ENCODE results near the gene ABTB2. TPM values are rescaled to one million over a fixed set of nuclear protein-coding genes. Genes with fewer than 3 reads are reported as not detected.

ABTB2 gene
- polyA plus RNA-seq, 1 donor (not counting 4 experiments of a cell fraction or from before 2014, with no cell fraction given) = 1.0 TPM

DNA sequence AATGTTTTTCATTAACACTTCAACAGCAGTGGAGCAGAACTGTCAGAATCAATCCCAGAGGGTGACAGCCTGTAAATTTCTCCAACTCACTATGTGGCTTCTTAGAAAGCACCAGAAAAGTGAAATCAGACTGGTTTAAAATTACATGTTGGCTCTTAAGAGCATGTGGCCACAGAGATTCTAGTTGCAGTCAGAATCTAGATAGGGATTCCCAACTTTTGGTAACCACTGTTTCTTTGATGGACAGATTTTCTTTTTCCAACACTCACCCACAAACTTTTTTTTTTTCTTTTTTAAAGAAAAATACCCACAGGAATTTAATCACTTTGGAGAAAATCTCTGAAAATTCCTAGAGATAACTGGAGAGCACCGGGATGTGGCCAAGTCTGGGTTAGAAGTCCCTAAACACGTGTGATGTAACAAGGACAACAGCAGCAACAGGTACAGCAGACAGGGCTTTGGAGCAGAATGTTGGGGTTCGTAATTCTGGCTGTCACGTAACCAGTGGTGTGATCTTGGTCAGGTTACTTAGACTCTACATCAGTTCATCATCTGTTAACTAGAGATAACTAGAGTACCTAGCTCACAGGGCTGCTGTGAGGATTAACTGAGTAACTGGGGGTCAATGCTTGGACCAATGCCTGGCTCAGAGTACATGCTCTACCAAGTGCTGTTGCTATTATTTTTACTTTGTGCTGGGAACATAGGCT, 152.3 kb downstream of the ABTB2 start:
- H3K36me3 ChIP-seq (ENCODE audit: control insufficient read depth in 2 of 2, extremely low read depth in 1 of 2, insufficient read depth in 2 of 2, low read length in 2 of 2) = peaks cover 0 to 2% of the 10 kb centered on the region in 2 experiments
- no peaks in the 10 kb centered on the region for H3K79me2 ChIP-seq (ENCODE audit: control insufficient read depth, insufficient read depth, low read length)
- DNase-seq (ENCODE audit: low read depth, low spot score) (no peak), FAIRE-seq (no peak)
- no peaks in the 10 kb centered on the region for H3K9me1 ChIP-seq (ENCODE audit: control insufficient read depth, extremely low read depth, insufficient read depth, low read length)
- H3K27me3 ChIP-seq (ENCODE audit: control insufficient read depth, extremely low read depth, insufficient read depth, low read length) = no peaks in the 10 kb centered on the region
- H3K4me1 ChIP-seq (ENCODE audit: control insufficient read depth, extremely low read depth, insufficient read depth, low read length) = peaks cover 13% of the 10 kb centered on the region
- no peak overlapping the region for H2AFZ ChIP-seq (ENCODE audit: control insufficient read depth, low read length)
- no peak for TF ChIP-seq EZH2 (IDR thresholded peaks at IDR 0.05; ENCODE audit: low read length)
- TF ChIP-seq, protein P1, sequence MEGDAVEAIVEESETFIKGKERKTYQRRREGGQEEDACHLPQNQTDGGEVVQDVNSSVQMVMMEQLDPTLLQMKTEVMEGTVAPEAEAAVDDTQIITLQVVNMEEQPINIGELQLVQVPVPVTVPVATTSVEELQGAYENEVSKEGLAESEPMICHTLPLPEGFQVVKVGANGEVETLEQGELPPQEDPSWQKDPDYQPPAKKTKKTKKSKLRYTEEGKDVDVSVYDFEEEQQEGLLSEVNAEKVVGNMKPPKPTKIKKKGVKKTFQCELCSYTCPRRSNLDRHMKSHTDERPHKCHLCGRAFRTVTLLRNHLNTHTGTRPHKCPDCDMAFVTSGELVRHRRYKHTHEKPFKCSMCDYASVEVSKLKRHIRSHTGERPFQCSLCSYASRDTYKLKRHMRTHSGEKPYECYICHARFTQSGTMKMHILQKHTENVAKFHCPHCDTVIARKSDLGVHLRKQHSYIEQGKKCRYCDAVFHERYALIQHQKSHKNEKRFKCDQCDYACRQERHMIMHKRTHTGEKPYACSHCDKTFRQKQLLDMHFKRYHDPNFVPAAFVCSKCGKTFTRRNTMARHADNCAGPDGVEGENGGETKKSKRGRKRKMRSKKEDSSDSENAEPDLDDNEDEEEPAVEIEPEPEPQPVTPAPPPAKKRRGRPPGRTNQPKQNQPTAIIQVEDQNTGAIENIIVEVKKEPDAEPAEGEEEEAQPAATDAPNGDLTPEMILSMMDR (optimal IDR thresholded peaks at IDR 0.05 in 1 of 3, IDR thresholded peaks at IDR 0.05 in 1 of 3, conservative IDR thresholded peaks at IDR 0.05 in 1 of 3; ENCODE audit: extremely low read depth in 1 of 3, insufficient read depth in 2 of 3, low read length in 3 of 3) = no peak
- H4K20me1 ChIP-seq (ENCODE audit: control insufficient read depth, extremely low read depth, insufficient read depth, low read length) = no peaks in the 10 kb centered on the region
- peak overlapping the region; percentile 19 for H3K27ac ChIP-seq (ENCODE audit: control insufficient read depth, insufficient read depth, low read length)
- H3K4me3 ChIP-seq (ENCODE audit: control insufficient read depth in 2 of 3, extremely low read depth in 1 of 3, insufficient read depth in 2 of 3, low read depth in 1 of 3, low read length in 3 of 3) = no peak overlapping the region
- dilution Hi-C loops (cut with MboI; ENCODE audit: extremely low pct_ligation_motif_present, low sequenced_read_pairs) = no loop called here
- H3K4me2 ChIP-seq (ENCODE audit: control insufficient read depth, extremely low read depth, insufficient read depth, low read depth, low read length) = no peak overlapping the region
- H3K9me3 ChIP-seq (ENCODE audit: control insufficient read depth, low read depth, low read length) = no peaks in the 10 kb centered on the region
- H3K9ac ChIP-seq (ENCODE audit: control insufficient read depth, extremely low read depth, insufficient read depth, low read length) = no peak overlapping the region

DNA sequence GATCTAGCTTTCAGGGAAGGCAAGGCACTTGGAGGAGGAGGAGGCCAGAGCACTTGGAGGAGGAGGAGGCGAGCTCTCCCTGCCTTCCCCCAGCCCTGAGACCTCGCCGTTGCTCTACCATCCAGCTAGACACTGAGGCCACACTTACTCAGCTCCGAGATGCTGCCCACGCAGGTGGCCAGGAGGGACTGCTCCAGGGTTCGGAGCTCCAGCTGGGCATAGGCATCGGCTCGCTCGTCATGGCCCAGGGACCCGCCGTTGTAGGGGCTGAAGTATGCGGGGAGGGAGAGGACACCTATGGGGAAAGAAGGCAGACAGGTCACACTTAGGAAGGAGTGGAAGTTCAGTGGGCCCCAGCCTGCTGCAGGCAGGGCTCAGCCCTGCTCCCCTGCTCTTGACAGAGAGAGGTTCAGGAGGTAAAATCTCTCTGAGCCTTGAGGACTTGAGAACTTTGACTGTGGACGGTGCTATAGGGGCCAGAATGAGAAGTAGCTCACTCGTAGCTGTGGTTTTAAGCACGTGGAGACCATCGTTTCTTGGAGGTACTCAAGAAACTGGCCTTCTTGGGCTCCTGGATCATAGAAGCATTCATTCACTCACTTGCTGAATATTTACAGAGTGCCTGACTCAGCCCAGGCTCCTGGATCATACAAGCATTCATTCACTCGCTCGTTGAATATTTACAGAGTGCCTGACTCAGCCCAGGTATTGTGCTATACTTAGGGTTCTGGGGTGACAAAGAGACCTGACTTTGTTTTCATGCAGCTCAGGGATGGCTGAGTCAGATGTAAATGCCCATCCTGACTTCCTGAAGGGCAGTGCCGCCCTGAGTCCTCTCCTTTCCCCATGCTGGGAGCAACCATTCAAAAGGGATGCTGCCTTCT, 153.2 kb downstream of the ABTB2 start:
- Histone ChIP-seq H3K9ac (ENCODE audit: control insufficient read depth, extremely low read depth, insufficient read depth, low read length) (no peak overlapping the region), H3K27ac (ENCODE audit: control insufficient read depth, insufficient read depth, low read length) (peak overlapping the region; percentile 19), H3K36me3 (ENCODE audit: control insufficient read depth in 2 of 2, extremely low read depth in 1 of 2, insufficient read depth in 2 of 2, low read length in 2 of 2) (peaks cover 0 to 2% of the 10 kb centered on the region in 2 experiments), H3K79me2 (ENCODE audit: control insufficient read depth, insufficient read depth, low read length) (no peaks in the 10 kb centered on the region), H4K20me1 (ENCODE audit: control insufficient read depth, extremely low read depth, insufficient read depth, low read length) (no peaks in the 10 kb centered on the region), H2AFZ (ENCODE audit: control insufficient read depth, low read length) (no peak overlapping the region), H3K4me2 (ENCODE audit: control insufficient read depth, extremely low read depth, insufficient read depth, low read depth, low read length) (peak overlapping the region; percentile 20), H3K4me1 (ENCODE audit: control insufficient read depth, extremely low read depth, insufficient read depth, low read length) (peaks cover 13% of the 10 kb centered on the region), H3K27me3 (ENCODE audit: control insufficient read depth, extremely low read depth, insufficient read depth, low read length) (no peaks in the 10 kb centered on the region), H3K4me3 (ENCODE audit: control insufficient read depth in 2 of 3, extremely low read depth in 1 of 3, insufficient read depth in 2 of 3, low read depth in 1 of 3, low read length in 3 of 3) (no peak overlapping the region), H3K9me3 (ENCODE audit: control insufficient read depth, low read depth, low read length) (no peaks in the 10 kb centered on the region), H3K9me1 (ENCODE audit: control insufficient read depth, extremely low read depth, insufficient read depth, low read length) (no peaks in the 10 kb centered on the region)
- dilution Hi-C loops (cut with MboI; ENCODE audit: extremely low pct_ligation_motif_present, low sequenced_read_pairs) = no loop called here
- DNase-seq (ENCODE audit: low read depth, low spot score) (peak; percentile 66), FAIRE-seq (peak; percentile 74)
- TF ChIP-seq, protein P1 (optimal IDR thresholded peaks at IDR 0.05 in 1 of 3, IDR thresholded peaks at IDR 0.05 in 1 of 3, conservative IDR thresholded peaks at IDR 0.05 in 1 of 3; ENCODE audit: extremely low read depth in 1 of 3, insufficient read depth in 2 of 3, low read length in 3 of 3) = no peak
- no peak for TF ChIP-seq EZH2 (IDR thresholded peaks at IDR 0.05; ENCODE audit: low read length)

All from keratinocyte (primary cell).